Measurements from ENCODE around the gene NIPA2.

- TF ChIP-seq FOXA1 (IDR thresholded peaks at IDR 0.05) (no peak), FOXA1 (CRISPR knock-in tag; IDR thresholded peaks at IDR 0.05) (no peak), ZNF17 (CRISPR knock-in tag; IDR thresholded peaks at IDR 0.05) (no peak), NFYB (CRISPR knock-in tag; IDR thresholded peaks at IDR 0.05) (no peak), POLR2AphosphoS2 (IDR thresholded peaks at IDR 0.05; ENCODE audit: low read depth, low read length) (no peak), FOXJ3 (CRISPR knock-in tag; IDR thresholded peaks at IDR 0.05; ENCODE audit: borderline replicate concordance) (no peak), ATF4 (CRISPR knock-in tag; IDR thresholded peaks at IDR 0.05) (no peak), HDAC6 (IDR thresholded peaks at IDR 0.05; ENCODE audit: low read depth, low read length) (no peak), ESRRA (CRISPR knock-in tag; IDR thresholded peaks at IDR 0.05; ENCODE audit: low read depth) (no peak), ZNF740 (CRISPR knock-in tag; IDR thresholded peaks at IDR 0.05) (no peak), POLR2A (IDR thresholded peaks at IDR 0.05; ENCODE audit: insufficient read depth in 1 of 2, low read depth in 2 of 2, low read length in 2 of 2) (no peak), GABPA (IDR thresholded peaks at IDR 0.05; ENCODE audit: low read depth, low read length) (no peak), GABPA (CRISPR knock-in tag; IDR thresholded peaks at IDR 0.05; ENCODE audit: low read depth) (no peak)
- TF ChIP-seq, protein P1, sequence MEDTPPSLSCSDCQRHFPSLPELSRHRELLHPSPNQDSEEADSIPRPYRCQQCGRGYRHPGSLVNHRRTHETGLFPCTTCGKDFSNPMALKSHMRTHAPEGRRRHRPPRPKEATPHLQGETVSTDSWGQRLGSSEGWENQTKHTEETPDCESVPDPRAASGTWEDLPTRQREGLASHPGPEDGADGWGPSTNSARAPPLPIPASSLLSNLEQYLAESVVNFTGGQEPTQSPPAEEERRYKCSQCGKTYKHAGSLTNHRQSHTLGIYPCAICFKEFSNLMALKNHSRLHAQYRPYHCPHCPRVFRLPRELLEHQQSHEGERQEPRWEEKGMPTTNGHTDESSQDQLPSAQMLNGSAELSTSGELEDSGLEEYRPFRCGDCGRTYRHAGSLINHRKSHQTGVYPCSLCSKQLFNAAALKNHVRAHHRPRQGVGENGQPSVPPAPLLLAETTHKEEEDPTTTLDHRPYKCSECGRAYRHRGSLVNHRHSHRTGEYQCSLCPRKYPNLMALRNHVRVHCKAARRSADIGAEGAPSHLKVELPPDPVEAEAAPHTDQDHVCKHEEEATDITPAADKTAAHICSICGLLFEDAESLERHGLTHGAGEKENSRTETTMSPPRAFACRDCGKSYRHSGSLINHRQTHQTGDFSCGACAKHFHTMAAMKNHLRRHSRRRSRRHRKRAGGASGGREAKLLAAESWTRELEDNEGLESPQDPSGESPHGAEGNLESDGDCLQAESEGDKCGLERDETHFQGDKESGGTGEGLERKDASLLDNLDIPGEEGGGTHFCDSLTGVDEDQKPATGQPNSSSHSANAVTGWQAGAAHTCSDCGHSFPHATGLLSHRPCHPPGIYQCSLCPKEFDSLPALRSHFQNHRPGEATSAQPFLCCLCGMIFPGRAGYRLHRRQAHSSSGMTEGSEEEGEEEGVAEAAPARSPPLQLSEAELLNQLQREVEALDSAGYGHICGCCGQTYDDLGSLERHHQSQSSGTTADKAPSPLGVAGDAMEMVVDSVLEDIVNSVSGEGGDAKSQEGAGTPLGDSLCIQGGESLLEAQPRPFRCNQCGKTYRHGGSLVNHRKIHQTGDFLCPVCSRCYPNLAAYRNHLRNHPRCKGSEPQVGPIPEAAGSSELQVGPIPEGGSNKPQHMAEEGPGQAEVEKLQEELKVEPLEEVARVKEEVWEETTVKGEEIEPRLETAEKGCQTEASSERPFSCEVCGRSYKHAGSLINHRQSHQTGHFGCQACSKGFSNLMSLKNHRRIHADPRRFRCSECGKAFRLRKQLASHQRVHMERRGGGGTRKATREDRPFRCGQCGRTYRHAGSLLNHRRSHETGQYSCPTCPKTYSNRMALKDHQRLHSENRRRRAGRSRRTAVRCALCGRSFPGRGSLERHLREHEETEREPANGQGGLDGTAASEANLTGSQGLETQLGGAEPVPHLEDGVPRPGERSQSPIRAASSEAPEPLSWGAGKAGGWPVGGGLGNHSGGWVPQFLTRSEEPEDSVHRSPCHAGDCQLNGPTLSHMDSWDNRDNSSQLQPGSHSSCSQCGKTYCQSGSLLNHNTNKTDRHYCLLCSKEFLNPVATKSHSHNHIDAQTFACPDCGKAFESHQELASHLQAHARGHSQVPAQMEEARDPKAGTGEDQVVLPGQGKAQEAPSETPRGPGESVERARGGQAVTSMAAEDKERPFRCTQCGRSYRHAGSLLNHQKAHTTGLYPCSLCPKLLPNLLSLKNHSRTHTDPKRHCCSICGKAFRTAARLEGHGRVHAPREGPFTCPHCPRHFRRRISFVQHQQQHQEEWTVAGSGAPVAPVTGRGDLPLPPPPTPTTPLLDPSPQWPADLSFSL (CRISPR knock-in tag; IDR thresholded peaks at IDR 0.05): no peak
Observed at GRCh38 chr15:22902578-22902977, 64.1 kb downstream of the NIPA2 start.
